ENCODE measurements around the gene CTBP1.

GRCh38 chr4:1170976-1171310, 78.0 kb downstream of the CTBP1 start:
- TF ChIP-seq CTCF (conservative IDR thresholded peaks at IDR 0.05; ENCODE audit: low read depth in 2 of 2) = no peak
- no peak for TF ChIP-seq EZH2 (IDR thresholded peaks at IDR 0.05; ENCODE audit: low read depth, unreplicated experiment)
- TF ChIP-seq EZH2phosphoT487 (IDR thresholded peaks at IDR 0.05; ENCODE audit: unreplicated experiment) = no peak
- no peak for TF ChIP-seq STAT1 (IDR thresholded peaks at IDR 0.05; ENCODE audit: unreplicated experiment)
- no peak for TF ChIP-seq REST (IDR thresholded peaks at IDR 0.05; ENCODE audit: unreplicated experiment)
- TF ChIP-seq POLR2AphosphoS5 (IDR thresholded peaks at IDR 0.05; ENCODE audit: low read depth) = no peak
- TF ChIP-seq NANOG (IDR thresholded peaks at IDR 0.05; ENCODE audit: borderline replicate concordance) = no peak
- no peak for TF ChIP-seq ZNF114 (CRISPR knock-in tag; IDR thresholded peaks at IDR 0.05)
- no peak for TF ChIP-seq JUNB (IDR thresholded peaks at IDR 0.05; ENCODE audit: unreplicated experiment)
- TF ChIP-seq ZNF331 (CRISPR knock-in tag; IDR thresholded peaks at IDR 0.05; ENCODE audit: low read depth) = no peak
- no peak for TF ChIP-seq CREB1 (CRISPR knock-in tag; IDR thresholded peaks at IDR 0.05; ENCODE audit: low read depth)
- TF ChIP-seq ETS1 (IDR thresholded peaks at IDR 0.05) = no peak

Measured in GM23338 (cell line).